Activated CD8-positive, alpha-beta memory T cell treated with anti-CD3 and anti-CD28 coated beads, Interleukin-2, amount 50 U/mL, for 24 hours (primary cell): ENCODE data around the gene TMEM198.
A peak's percentile ranks its signal among the peaks of the same experiment; 100 is the strongest.

Experiments
- DNase-seq: peaks from one replicate; pipeline ENCODE4 v3.0.0-alpha.2; 2020; ENCODE audit errors: extremely low read depth

Gene TMEM198

GRCh38 chr2:219543596-219544358, at the start of gene TMEM198, which contains the start of gene CHPF:
Gene TMEM198, plus strand, starts transcription at chr2:219544028. Its CDS starts 700 bp downstream, at chr2:219544728.
Gene CHPF, minus strand, starts transcription at chr2:219543809. Its CDS starts 271 bp downstream, at chr2:219543538.
- DNase-seq: peak; percentile 87

- no peak for DNase-seq
Observed at GRCh38 chr2:219494952-219495530, 48.8 kb upstream of the TMEM198 start.

- no peak for DNase-seq
Observed at GRCh38 chr2:219495531-219496122, 48.2 kb upstream of the TMEM198 start.

GRCh38 chr2:219496247-219496824, 47.5 kb upstream of the TMEM198 start:
- DNase-seq: no peak

- no peak for DNase-seq
Observed at GRCh38 chr2:219496825-219497494, 46.9 kb upstream of the TMEM198 start.

GRCh38 chr2:219497495-219498279, 46.1 kb upstream of the TMEM198 start:
- no peak for DNase-seq

GRCh38 chr2:219498280-219499057, 45.4 kb upstream of the TMEM198 start, which contains the start of gene GMPPA:
Gene GMPPA, plus strand, starts transcription at chr2:219498891. Its CDS starts 1,085 bp downstream, at chr2:219499976.
- peak; percentile 80 for DNase-seq

- DNase-seq: no peak
Observed at GRCh38 chr2:219499058-219499307, 44.8 kb upstream of the TMEM198 start.

- DNase-seq: no peak
Observed at GRCh38 chr2:219499555-219499954, 44.3 kb upstream of the TMEM198 start.

- no peak for DNase-seq
Observed at GRCh38 chr2:219500135-219500534, 43.7 kb upstream of the TMEM198 start.

- DNase-seq: no peak
Observed at GRCh38 chr2:219501849-219502248, 42.0 kb upstream of the TMEM198 start.

GRCh38 chr2:219502618-219503017, 41.2 kb upstream of the TMEM198 start:
- no peak for DNase-seq

- DNase-seq: no peak
Observed at GRCh38 chr2:219505585-219505984, 38.2 kb upstream of the TMEM198 start.

- no peak for DNase-seq
Observed at GRCh38 chr2:219506153-219506801, 37.6 kb upstream of the TMEM198 start.

GRCh38 chr2:219506802-219507526, 36.9 kb upstream of the TMEM198 start:
- DNase-seq: no peak

GRCh38 chr2:219507581-219508443, 36.0 kb upstream of the TMEM198 start:
- no peak for DNase-seq

GRCh38 chr2:219508444-219508734, 35.4 kb upstream of the TMEM198 start:
- DNase-seq: no peak

GRCh38 chr2:219508971-219509779, 34.7 kb upstream of the TMEM198 start:
- DNase-seq: no peak
